GM19240 (cell line): ENCODE results near the gene CHMP4B.

Experiments
- DNase-seq: peaks from one replicate; pipeline ENCODE4 v3.0.0; 2011; ENCODE audit warnings: low spot score; ENCODE audit not compliant: insufficient read length

CHMP4B gene

GRCh38 chr20:33820362-33820761 is 9.2 kb downstream of the CHMP4B start:
- DNase-seq = no peak

- DNase-seq = no peak
Observed at GRCh38 chr20:33821270-33821836, 10.2 kb downstream of the CHMP4B start.

- no peak for DNase-seq
Observed at GRCh38 chr20:33822423-33822822, 11.3 kb downstream of the CHMP4B start.

GRCh38 chr20:33822991-33823390 is 11.8 kb downstream of the CHMP4B start:
- no peak for DNase-seq

- no peak for DNase-seq
Observed at GRCh38 chr20:33824852-33825251, 13.7 kb downstream of the CHMP4B start.

DNA sequence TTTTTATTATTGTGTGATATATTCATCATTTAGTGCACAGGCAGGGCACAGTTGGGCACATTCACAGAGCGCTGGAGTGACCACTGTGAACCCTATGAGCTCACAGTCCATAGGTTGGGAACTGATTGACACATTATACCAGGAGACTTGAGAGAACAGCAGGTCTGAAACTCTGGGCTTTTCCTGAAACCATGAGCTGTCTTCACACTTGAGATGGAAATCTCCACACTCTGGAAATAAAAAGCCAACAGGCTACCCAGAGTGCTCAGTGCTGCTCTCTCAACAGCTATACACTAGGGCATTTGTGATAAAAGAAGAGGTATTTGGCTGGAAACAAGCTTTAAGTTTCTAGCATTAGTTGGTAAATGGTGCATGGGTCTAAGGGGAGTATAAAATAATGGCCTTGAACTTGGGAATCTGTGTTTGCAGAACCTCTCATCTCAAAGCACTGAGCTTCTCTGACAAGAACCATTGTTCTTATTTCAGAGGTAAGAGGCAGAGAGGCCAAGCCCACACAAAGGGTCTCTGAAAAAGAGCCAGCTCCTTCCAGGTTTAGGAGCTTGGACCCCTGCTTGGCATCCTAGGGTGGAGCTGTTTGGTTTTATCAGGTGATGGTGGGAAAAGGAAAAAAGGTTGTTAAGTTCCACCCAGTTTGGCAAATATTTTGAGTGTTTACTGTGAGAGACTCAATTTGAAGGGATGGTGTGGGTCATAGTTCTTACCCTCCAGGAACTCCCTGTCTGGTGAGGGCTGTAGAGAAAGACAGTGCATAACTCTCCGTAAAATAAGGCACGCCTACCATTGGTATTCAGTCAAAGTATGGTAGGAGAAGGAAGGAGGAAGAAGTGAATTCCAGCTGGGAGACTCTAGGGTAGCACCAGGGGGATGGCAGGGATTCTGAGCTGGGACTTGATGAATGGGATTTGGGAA is 14.5 kb downstream of the CHMP4B start:
- DNase-seq = no peak

DNA sequence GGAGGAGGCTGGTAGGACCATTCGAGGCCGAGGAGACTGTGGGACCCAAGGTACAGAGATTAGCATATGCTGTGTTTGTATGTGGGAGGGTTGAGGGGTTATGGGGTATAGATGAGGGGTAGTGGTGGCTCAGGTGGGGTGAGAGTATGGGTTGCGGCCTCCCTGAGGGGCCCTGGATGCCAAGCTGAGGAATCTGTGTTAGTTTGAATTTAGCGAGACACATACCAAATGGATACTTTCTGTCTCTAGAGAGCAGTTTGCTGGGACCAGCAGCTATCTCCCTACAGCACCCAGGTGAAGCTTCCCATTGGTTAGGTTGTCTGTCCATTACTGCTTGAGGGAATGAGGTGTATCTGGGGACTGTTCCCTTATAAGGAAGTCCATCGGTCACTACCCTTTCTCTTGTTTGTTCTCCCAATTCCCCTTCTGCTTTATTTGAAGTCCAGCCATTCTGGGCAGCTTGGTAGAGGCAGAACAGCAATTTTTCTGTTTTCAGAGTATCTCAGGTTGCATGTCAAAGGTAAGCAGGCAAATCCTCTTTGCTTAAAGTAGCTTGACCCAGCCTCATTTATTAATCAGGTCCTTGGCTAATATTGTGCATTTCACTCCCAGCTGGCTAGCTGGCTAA is 15.2 kb downstream of the CHMP4B start:
- no peak for DNase-seq

DNA sequence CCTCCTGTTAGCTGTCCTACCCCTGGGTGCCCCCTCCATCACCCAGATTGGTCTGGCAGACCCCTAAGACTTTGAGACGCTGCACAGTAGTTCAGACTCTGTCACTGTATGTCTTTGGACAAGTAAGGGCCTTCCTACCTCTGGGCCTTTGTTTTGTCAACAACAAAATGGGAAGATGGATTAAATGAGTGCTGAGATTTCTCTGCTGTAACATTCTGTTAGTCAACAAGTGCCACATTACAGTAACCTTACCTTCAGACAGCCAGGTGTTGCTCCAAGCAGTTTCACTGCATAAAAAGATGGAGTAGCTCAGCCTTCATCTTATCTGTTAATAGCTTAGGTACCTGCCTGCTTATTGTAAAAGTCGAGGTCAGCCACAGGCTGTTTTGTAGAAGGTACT is 16.0 kb downstream of the CHMP4B start:
- DNase-seq = no peak

DNA sequence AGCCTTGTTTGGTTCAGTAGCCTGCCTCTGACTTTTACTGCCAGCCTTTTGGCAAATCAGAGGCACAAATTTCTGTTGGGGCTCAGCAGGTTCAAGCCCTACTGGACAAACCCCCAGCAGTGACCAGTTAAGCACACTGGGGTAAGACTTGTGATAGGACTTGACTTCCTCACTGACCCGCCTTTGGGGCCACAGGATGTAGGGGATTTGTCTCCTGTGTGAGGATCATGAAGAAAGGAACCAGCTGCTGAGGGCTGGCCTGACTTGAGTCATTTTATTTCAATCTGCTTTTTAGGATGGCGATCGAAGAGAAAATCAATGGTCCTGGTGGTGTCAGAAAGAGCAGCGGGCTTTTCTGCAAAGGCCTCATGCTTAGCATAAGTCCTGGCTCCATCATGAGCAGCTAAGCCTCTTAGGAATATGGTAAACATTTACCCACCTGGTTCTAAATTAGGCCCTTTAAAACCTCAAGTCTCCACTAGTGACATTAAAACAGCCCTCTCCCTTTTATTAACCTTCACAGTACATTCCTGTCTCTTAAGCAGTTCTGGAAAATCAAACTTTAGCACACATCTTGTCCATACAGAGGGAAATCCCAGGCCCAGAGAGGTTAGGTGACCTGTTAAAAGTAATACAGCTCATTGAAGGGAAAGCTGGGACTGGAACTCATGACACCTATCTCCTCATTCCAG is 16.6 kb downstream of the CHMP4B start:
- no peak for DNase-seq

DNA sequence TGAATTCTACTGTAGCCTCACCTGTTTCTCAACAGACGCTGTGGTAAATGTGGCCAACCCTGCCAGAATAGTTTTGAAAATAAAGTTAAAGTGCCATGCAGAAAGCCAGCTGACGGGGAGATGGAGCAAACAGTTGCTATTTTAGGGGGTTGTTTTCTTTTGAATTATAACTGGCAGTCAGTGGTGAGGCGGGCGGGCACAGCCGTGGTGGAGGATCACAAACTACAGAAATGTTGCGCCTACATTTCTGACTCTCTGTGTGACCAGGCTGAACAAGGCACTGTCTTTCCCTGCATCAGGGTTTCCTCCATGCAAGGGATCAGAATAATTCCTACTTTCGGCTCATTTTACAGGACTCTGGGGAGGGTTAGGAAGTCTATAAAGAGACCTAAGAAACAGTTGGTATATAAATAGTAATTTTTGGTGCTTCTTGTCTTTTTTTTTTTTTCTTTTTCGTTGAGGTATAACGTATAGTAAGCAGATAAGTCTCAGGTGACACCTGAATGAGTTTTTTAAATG is 17.2 kb downstream of the CHMP4B start:
- no peak for DNase-seq

GRCh38 chr20:33828967-33829560 is 17.9 kb downstream of the CHMP4B start:
- no peak for DNase-seq

DNA sequence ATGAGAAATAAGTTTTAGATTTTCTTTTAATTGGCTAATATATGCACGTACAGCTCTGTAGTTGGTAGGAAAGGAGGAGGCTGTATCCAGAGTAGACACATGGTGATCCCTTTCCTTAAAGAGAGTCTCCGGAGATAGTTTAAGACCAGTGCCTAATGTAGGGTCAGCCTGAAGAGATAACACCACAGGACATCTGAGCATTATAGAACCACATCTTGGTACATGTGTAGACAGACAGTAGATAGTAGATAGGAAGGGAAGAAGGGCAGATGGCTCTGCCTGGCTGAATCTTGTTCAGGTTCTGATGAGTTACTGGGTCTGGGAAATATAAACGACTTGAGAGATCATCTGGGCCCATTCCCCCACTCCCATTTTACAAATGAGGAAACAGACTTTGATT is 18.5 kb downstream of the CHMP4B start:
- DNase-seq = no peak

GRCh38 chr20:33830371-33830770 is 19.2 kb downstream of the CHMP4B start:
- no peak for DNase-seq

DNA sequence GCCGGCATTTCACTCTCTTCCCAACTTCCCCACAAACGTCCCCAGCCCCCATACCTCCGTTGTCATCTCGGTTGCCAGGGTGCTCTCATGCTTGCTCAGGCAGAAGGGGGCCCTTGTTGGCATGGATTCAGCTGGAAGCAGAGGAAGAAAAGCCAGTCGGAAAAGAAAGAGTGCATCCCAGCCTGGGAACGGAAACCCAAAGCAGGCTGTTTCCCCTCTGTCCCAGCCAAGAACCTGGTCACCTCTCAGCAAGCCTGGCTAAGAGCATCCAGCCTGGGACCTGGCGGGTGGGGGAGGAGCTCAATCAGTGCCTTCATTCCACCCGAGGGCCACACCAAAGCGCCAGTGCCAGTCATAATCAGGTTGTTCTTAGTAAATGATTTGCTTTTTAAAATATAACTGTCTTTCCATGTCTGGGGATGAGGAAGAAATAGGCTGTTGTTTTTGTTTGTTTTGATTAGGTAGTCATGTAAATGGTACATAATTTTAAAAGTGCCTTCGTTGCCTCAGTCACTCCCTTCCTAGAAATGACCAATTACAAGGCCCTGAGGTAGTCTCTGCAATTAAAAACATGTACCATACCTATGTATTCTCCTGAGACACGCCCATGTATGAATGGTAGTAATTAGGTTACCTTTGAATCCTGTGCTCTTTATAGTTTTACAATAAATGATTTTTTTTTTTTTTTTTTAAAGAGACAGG is 21.1 kb downstream of the CHMP4B start:
- DNase-seq = no peak

DNA sequence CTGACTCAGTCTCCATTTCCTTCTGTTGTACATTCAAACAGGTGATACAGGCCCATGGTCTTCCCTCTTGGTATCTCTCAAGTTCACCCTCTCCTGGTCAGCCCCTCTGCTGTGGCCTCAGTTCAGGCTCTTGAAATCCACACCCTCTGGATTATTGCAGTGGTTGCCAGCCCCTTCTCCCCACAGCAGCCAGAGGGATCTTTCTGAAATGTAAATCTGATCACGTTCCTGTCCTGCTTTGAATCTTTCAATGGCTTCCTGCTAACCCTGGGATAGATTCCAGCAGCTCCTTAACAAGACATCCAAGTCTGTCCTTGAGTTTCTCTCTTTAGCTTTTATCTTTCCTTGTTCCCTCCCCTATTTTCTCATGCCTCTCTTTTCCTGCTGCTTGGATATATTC is 22.2 kb downstream of the CHMP4B start:
- no peak for DNase-seq

DNA sequence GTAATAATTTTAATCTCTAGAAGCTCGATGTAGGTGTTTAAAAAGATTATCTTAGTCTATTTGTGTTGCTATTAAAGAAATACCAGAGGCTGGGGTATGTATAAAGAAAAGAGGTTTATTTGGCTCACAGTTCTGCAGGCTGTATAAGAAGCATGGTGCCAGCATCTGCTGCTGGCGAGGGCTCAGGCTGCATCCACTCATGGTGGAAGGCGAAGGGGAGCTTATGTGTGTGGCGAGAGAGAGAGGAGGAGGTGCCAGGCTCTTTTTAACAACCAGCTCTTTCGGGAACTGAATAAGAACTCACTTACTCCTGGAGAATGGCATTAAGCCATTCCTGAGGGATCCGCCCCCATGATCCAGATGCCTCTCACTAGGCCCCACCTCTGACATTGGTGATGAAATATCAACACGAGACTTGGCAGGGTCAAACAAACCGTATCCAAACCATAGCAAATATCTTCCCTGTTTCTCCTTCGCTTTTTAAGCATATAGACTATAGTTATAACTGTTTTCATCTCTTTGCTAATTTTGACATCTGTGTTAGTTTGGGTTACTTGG is 24.5 kb downstream of the CHMP4B start:
- no peak for DNase-seq

DNA sequence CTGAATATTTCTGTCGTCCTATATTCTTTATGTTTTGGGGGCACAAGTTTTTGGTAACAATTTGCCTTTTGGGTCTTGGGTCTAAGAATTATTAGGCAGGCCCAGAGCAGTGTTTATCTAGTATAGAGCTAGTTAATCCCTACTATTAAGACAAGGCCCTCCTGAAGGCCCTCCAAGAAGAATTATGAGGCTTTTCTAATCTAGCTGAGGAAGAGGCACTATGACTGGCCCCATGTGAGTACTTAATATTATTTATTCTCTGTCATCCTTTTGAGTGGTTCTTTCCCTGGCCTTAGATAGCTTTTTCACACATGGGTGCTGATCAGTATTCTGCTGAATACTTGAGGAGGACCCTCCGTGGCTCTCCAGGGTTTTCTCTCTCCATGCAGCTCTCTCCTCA is 25.1 kb downstream of the CHMP4B start:
- no peak for DNase-seq

GRCh38 chr20:33837096-33837830 is 26.1 kb downstream of the CHMP4B start:
- no peak for DNase-seq

DNA sequence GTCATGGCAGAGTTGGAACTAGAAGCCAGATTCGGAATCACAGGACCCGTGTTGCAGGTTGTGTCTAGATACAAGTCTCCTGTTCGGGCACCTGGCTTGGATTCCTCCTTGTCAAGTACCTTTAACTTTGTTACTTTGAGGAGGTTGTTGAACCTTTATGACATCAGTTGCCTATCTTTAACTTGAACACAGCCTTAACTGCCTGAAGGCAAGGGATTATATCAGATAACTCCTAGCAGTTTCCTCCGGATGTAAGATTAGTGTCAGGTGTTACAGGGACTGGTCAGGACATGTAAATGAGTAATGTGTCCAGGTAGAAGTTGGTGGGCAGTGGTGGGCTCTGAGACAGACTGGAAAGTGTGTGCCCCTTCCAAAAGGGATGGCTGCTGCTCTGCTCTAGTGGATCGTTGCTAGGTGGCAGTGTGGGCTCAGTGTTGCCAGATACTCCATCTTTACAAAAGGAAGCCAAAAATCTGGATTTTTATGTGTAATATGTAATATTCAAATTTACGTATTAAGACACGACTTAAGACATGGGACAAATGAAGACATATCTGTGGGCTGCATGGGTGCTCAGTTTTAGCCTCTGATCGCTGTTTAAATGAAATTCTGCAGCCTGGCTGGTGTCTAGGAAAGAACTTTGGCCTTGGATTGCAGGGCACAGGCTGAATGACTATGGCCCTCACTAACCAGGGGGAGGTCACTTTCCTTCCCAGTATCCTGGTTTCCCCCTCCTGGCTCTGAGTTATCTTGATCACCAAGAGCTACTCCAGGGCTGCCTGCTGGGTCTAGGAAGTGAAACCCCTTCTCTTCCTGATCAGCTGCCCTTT is 27.1 kb downstream of the CHMP4B start:
- no peak for DNase-seq
